Measurements from ENCODE around the gene PEX14.
A peak's percentile ranks its signal among the peaks of the same experiment; 100 is the strongest.
"Not testable (repeated sequence)": the region's sequence is repeated elsewhere in the genome, so short reads cannot be mapped to it uniquely, and the experiment has no call there.

PEX14 gene

GRCh38 chr1:10474613-10475507 lies at the start of gene PEX14:
PEX14 (plus strand) TSS chr1:10474950; CDS start chr1:10474967, 17 bp downstream.
- DNase-seq (ENCODE audit: low read depth), result peak; percentile 59

- DNase-seq (ENCODE audit: low read depth), result not testable (repeated sequence)
Observed at GRCh38 chr1:10425826-10426534, 48.8 kb upstream of the PEX14 start.

GRCh38 chr1:10426535-10426848 lies 48.3 kb upstream of the PEX14 start:
- DNase-seq (ENCODE audit: low read depth), result not testable (repeated sequence)

GRCh38 chr1:10428984-10429383 lies 45.8 kb upstream of the PEX14 start:
- no peak for DNase-seq (ENCODE audit: low read depth)

- DNase-seq (ENCODE audit: low read depth), result no peak
Observed at GRCh38 chr1:10429868-10430215, 44.9 kb upstream of the PEX14 start.

- DNase-seq (ENCODE audit: low read depth), result peak; percentile 75
Observed at GRCh38 chr1:10430216-10431069, 44.3 kb upstream of the PEX14 start, which contains the start of gene CENPS. CENPS (plus strand) TSS chr1:10430433; CDS start chr1:10430518, 85 bp downstream.

GRCh38 chr1:10431070-10431730 lies 43.5 kb upstream of the PEX14 start:
- peak; percentile 9 for DNase-seq (ENCODE audit: low read depth)

- no peak for DNase-seq (ENCODE audit: low read depth)
Observed at GRCh38 chr1:10432910-10433700, 41.6 kb upstream of the PEX14 start.

- no peak for DNase-seq (ENCODE audit: low read depth)
Observed at GRCh38 chr1:10433790-10434189, 41.0 kb upstream of the PEX14 start.

GRCh38 chr1:10434590-10434989 lies 40.2 kb upstream of the PEX14 start:
- DNase-seq (ENCODE audit: low read depth), result no peak

- no peak for DNase-seq (ENCODE audit: low read depth)
Observed at GRCh38 chr1:10437052-10437451, 37.7 kb upstream of the PEX14 start.

GRCh38 chr1:10438677-10439163 lies 36.0 kb upstream of the PEX14 start:
- no peak for DNase-seq (ENCODE audit: low read depth)

GRCh38 chr1:10440305-10440704 lies 34.4 kb upstream of the PEX14 start:
- no peak for DNase-seq (ENCODE audit: low read depth)

GRCh38 chr1:10440794-10441193 lies 34.0 kb upstream of the PEX14 start:
- no peak for DNase-seq (ENCODE audit: low read depth)

GRCh38 chr1:10444248-10444647 lies 30.5 kb upstream of the PEX14 start:
- DNase-seq (ENCODE audit: low read depth), result no peak

- DNase-seq (ENCODE audit: low read depth), result no peak
Observed at GRCh38 chr1:10444795-10445397, 29.9 kb upstream of the PEX14 start.

GRCh38 chr1:10446790-10447422 lies 27.8 kb upstream of the PEX14 start:
- DNase-seq (ENCODE audit: low read depth), result no peak

- DNase-seq (ENCODE audit: low read depth), result no peak
Observed at GRCh38 chr1:10449751-10450150, 25.0 kb upstream of the PEX14 start, which contains the start of gene CORT. CORT (plus strand) TSS chr1:10450031; CDS start chr1:10450224, 193 bp downstream.

GRCh38 chr1:10450156-10450814 lies 24.5 kb upstream of the PEX14 start:
- no peak for DNase-seq (ENCODE audit: low read depth)
